ENCODE measurements around the gene DZIP1L. TPM values are rescaled to one million over a fixed set of nuclear protein-coding genes. Genes with fewer than 3 reads are reported as not detected.
A peak's percentile ranks its signal among the peaks of the same experiment; 100 is the strongest.

DZIP1L gene
- total RNA-seq, 1 experiment from 2014 or later = 2.4 TPM

- TF ChIP-seq, protein P1, sequence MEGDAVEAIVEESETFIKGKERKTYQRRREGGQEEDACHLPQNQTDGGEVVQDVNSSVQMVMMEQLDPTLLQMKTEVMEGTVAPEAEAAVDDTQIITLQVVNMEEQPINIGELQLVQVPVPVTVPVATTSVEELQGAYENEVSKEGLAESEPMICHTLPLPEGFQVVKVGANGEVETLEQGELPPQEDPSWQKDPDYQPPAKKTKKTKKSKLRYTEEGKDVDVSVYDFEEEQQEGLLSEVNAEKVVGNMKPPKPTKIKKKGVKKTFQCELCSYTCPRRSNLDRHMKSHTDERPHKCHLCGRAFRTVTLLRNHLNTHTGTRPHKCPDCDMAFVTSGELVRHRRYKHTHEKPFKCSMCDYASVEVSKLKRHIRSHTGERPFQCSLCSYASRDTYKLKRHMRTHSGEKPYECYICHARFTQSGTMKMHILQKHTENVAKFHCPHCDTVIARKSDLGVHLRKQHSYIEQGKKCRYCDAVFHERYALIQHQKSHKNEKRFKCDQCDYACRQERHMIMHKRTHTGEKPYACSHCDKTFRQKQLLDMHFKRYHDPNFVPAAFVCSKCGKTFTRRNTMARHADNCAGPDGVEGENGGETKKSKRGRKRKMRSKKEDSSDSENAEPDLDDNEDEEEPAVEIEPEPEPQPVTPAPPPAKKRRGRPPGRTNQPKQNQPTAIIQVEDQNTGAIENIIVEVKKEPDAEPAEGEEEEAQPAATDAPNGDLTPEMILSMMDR (IDR thresholded peaks at IDR 0.05; ENCODE audit: insufficient read depth in 1 of 2, low read depth in 1 of 2, low read length in 1 of 2, severe bottlenecking in 1 of 2, unreplicated experiment in 1 of 2) = peak; percentile 78 to 85
- Histone ChIP-seq H3K9me3 (no peaks in the 10 kb centered on the region), H3K4me3 (ENCODE audit: low read depth, low read length) (no peak overlapping the region), H3K36me3 (ENCODE audit: control insufficient read depth, insufficient read depth, low read length) (no peaks in the 10 kb centered on the region), H3K4me1 (peaks cover 5% of the 10 kb centered on the region), H3K27me3 (replicated peaks; ENCODE audit: control insufficient read depth, insufficient read depth, low read length) (no peaks in the 10 kb centered on the region)
- ChIA-PET CTCF (interaction anchor here (0.5 to 1.9 kb wide), 6 partner anchors 11 to 208 kb away, joined by 3 to 14 read pairs (median 4); no protein-coding TSS in a partner anchor), POLR2A (no interaction called here)
- Mint-ChIP-seq H3K4me3 (ENCODE audit: unreplicated experiment) (no peak overlapping the region), H3K36me3 (ENCODE audit: insufficient read depth, unreplicated experiment) (no peaks in the 10 kb centered on the region), H3K4me1 (ENCODE audit: low read depth, unreplicated experiment) (no peaks in the 10 kb centered on the region), H3K27ac (ENCODE audit: unreplicated experiment) (no peak overlapping the region), H3K9me3 (ENCODE audit: unreplicated experiment) (no peaks in the 10 kb centered on the region), H3K27me3 (ENCODE audit: insufficient read depth, unreplicated experiment) (no peaks in the 10 kb centered on the region)
- BruUV-seq (replicated peaks) = no TSS peak
- intact Hi-C loops (cut with micrococcal nuclease; ENCODE audit: unreplicated experiment) = loop anchor here (1.0 to 5.0 kb wide), 3 partner anchors 18 to 51 kb away; no protein-coding TSS in a partner anchor
- peak; percentile 77 to 82 for DNase-seq
Measured at GRCh38 chr3:138118612-138119422, 3.4 kb upstream of the DZIP1L start.

DNA sequence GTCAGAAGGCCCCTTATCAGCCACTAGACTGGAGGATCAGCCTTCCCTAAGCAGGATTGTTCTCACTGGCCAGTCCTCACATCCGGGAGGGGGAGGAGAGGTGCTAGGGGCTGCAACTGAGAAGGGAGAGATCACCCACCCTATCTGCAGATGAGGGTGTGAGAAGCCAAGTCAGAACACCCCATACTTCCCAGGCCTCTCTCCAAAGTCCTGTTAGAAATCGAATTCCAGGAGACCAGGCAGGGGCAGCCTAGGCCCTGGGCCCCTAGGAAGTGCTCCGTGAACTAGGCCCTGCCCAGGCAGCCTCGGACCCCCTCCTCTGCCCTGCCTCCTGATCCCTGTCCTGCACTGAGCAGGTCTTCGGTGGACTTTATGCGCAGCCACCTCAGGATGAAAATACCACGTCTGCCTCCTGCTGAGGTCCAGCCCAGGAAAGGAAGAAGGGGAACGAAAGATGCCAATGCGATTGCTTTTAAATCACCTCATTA is 933 bp downstream of the DZIP1L start:
- TF ChIP-seq, protein P1 (IDR thresholded peaks at IDR 0.05; ENCODE audit: insufficient read depth in 1 of 2, low read depth in 1 of 2, low read length in 1 of 2, severe bottlenecking in 1 of 2, unreplicated experiment in 1 of 2) = no peak
- CTCF ChIA-PET = no interaction called here
- Mint-ChIP-seq H3K27me3 (ENCODE audit: insufficient read depth, unreplicated experiment) (no peaks in the 10 kb centered on the region), H3K4me3 (ENCODE audit: unreplicated experiment) (peak overlapping the region; percentile 89), H3K27ac (ENCODE audit: unreplicated experiment) (peak overlapping the region; percentile 74), H3K9me3 (ENCODE audit: unreplicated experiment) (no peaks in the 10 kb centered on the region), H3K4me1 (ENCODE audit: low read depth, unreplicated experiment) (no peaks in the 10 kb centered on the region), H3K36me3 (ENCODE audit: insufficient read depth, unreplicated experiment) (no peaks in the 10 kb centered on the region)
- no TSS peak for BruUV-seq (replicated peaks)
- POLR2A ChIA-PET = interaction anchor here (0.9 kb wide), 1 partner anchor 73 kb away, joined by 3 read pairs; no protein-coding TSS in a partner anchor
- Histone ChIP-seq H3K4me1 (peaks cover 5% of the 10 kb centered on the region), H3K9me3 (no peaks in the 10 kb centered on the region), H3K27me3 (replicated peaks; ENCODE audit: control insufficient read depth, insufficient read depth, low read length) (no peaks in the 10 kb centered on the region; the same call in 1 of the 2 replicates), H3K36me3 (ENCODE audit: control insufficient read depth, insufficient read depth, low read length) (no peaks in the 10 kb centered on the region), H3K4me3 (ENCODE audit: low read depth, low read length) (peak overlapping the region; percentile 49)
- intact Hi-C loops (cut with micrococcal nuclease; ENCODE audit: unreplicated experiment) = no loop called here
- DNase-seq = no peak

GRCh38 chr3:138113326-138113725 is 2.1 kb downstream of the DZIP1L start:
- Histone ChIP-seq H3K4me1 (peaks cover 5% of the 10 kb centered on the region), H3K27me3 (replicated peaks; ENCODE audit: control insufficient read depth, insufficient read depth, low read length) (no peaks in the 10 kb centered on the region; the same call in 1 of the 2 replicates), H3K4me3 (ENCODE audit: low read depth, low read length) (no peak overlapping the region), H3K9me3 (no peaks in the 10 kb centered on the region), H3K36me3 (ENCODE audit: control insufficient read depth, insufficient read depth, low read length) (no peaks in the 10 kb centered on the region)
- Mint-ChIP-seq H3K36me3 (ENCODE audit: insufficient read depth, unreplicated experiment) (no peaks in the 10 kb centered on the region), H3K27ac (ENCODE audit: unreplicated experiment) (no peak overlapping the region), H3K27me3 (ENCODE audit: insufficient read depth, unreplicated experiment) (no peaks in the 10 kb centered on the region), H3K4me1 (ENCODE audit: low read depth, unreplicated experiment) (no peaks in the 10 kb centered on the region), H3K9me3 (ENCODE audit: unreplicated experiment) (no peaks in the 10 kb centered on the region), H3K4me3 (ENCODE audit: unreplicated experiment) (no peak overlapping the region)
- intact Hi-C loops (cut with micrococcal nuclease; ENCODE audit: unreplicated experiment) = no loop called here
- CTCF ChIA-PET = no interaction called here
- TF ChIP-seq, protein P1 (IDR thresholded peaks at IDR 0.05; ENCODE audit: insufficient read depth in 1 of 2, low read depth in 1 of 2, low read length in 1 of 2, severe bottlenecking in 1 of 2, unreplicated experiment in 1 of 2) = no peak
- BruUV-seq (replicated peaks) = no TSS peak
- no peak for DNase-seq
- POLR2A ChIA-PET = no interaction called here

Measured in Caco-2 (cell line).